HG03103 (cell line): ENCODE data around the gene VCX2.
"Not testable (repeated sequence)": the region's sequence is repeated elsewhere in the genome, so short reads cannot be mapped to it uniquely, and the experiment has no call there.

ENCODE experiments used
- ATAC-seq: cut with Tn5 transposase; IDR thresholded peaks from one replicate; pipeline ENCODE4 v1.9.1; 2021; ENCODE audit warnings: low read depth; ENCODE audit not compliant: unreplicated experiment

Gene VCX2

GRCh38 chrX:8171169-8171568, at the start of gene VCX2:
Gene VCX2, minus strand, starts transcription at chrX:8171267. Its CDS starts 624 bp downstream, at chrX:8170643.
- not testable (repeated sequence) for ATAC-seq

- ATAC-seq = no peak
Measured at GRCh38 chrX:8204943-8205342, 33.9 kb upstream of the VCX2 start.

GRCh38 chrX:8204169-8204935, 33.3 kb upstream of the VCX2 start:
- ATAC-seq = no peak

GRCh38 chrX:8201896-8202331, 30.8 kb upstream of the VCX2 start:
- no peak for ATAC-seq

- ATAC-seq = no peak
Measured at GRCh38 chrX:8196776-8197175, 25.7 kb upstream of the VCX2 start.

- no peak for ATAC-seq
Measured at GRCh38 chrX:8194216-8194615, 23.1 kb upstream of the VCX2 start.

GRCh38 chrX:8192276-8192675, 21.2 kb upstream of the VCX2 start:
- ATAC-seq = no peak

- ATAC-seq = no peak
Measured at GRCh38 chrX:8191022-8191421, 20.0 kb upstream of the VCX2 start.

- no peak for ATAC-seq
Measured at GRCh38 chrX:8190341-8190830, 19.3 kb upstream of the VCX2 start.

GRCh38 chrX:8189096-8189830, 18.2 kb upstream of the VCX2 start:
- no peak for ATAC-seq

- no peak for ATAC-seq
Measured at GRCh38 chrX:8183346-8183745, 12.3 kb upstream of the VCX2 start.

GRCh38 chrX:8179656-8180055, 8.6 kb upstream of the VCX2 start:
- no peak for ATAC-seq

GRCh38 chrX:8154011-8154410, 17.1 kb downstream of the VCX2 start:
- not testable (repeated sequence) for ATAC-seq

GRCh38 chrX:8147226-8147625, 23.8 kb downstream of the VCX2 start:
- no peak for ATAC-seq

- ATAC-seq = no peak
Measured at GRCh38 chrX:8144925-8145324, 26.1 kb downstream of the VCX2 start.

- no peak for ATAC-seq
Measured at GRCh38 chrX:8141896-8142295, 29.2 kb downstream of the VCX2 start.

GRCh38 chrX:8140986-8141744, 29.9 kb downstream of the VCX2 start:
- ATAC-seq = no peak

- no peak for ATAC-seq
Measured at GRCh38 chrX:8139716-8140115, 31.4 kb downstream of the VCX2 start.

GRCh38 chrX:8138252-8138651, 32.8 kb downstream of the VCX2 start:
- no peak for ATAC-seq

GRCh38 chrX:8126648-8127047, 44.4 kb downstream of the VCX2 start:
- no peak for ATAC-seq

GRCh38 chrX:8126092-8126491, 45.0 kb downstream of the VCX2 start:
- no peak for ATAC-seq
